GM23338 (cell line): ENCODE results near the gene GREB1L.

ENCODE experiments used
- CREB1 ChIP-seq: fragments of 250-450 bp; sonication (Bioruptor Pico); IDR thresholded peaks from 2 replicates; pipeline ENCODE4 v1.5.0; 2020; ENCODE audit warnings: low read depth, mild to moderate bottlenecking, moderate library complexity
- EZH2phosphoT487 ChIP-seq: fragments of 200-600 bp; sonication (generic); IDR thresholded peaks from one replicate; pipeline ENCODE4 v1.8.1; 2018; ENCODE audit warnings: antibody characterized with exemption; ENCODE audit not compliant: unreplicated experiment
- JUNB ChIP-seq: IDR thresholded peaks from one replicate; pipeline ENCODE4 v1.6.1; 2016; ENCODE audit warnings: antibody characterized with exemption; ENCODE audit not compliant: unreplicated experiment
- POLR2AphosphoS5 ChIP-seq: IDR thresholded peaks from 2 replicates; pipeline ENCODE4 v1.6.1; 2016; ENCODE audit warnings: antibody characterized with exemption, low read depth
- TF ChIP-seq, protein P1 (sequence below): IDR thresholded peaks from 2 replicates; pipeline ENCODE4 v1.6.1; 2016; ENCODE audit warnings: antibody characterized with exemption
- TF ChIP-seq, protein P2 (sequence below): IDR thresholded peaks from one replicate; pipeline ENCODE4 v1.6.1; 2018; ENCODE audit warnings: antibody characterized with exemption; ENCODE audit not compliant: unreplicated experiment
- TF ChIP-seq, protein P3 (sequence below), 2 experiments: fragments of 200-600 bp in 1 of 2; sonication (generic) in 1 of 2; conservative IDR thresholded peaks; 2 replicates each; pipeline versions ENCODE4 v1.5.1 to v1.6.1; 2016 to 2017; ENCODE audit warnings: antibody characterized with exemption in 2 of 2, low read depth in 2 of 2, mild to moderate bottlenecking in 2 of 2, moderate library complexity in 1 of 2

DNA sequence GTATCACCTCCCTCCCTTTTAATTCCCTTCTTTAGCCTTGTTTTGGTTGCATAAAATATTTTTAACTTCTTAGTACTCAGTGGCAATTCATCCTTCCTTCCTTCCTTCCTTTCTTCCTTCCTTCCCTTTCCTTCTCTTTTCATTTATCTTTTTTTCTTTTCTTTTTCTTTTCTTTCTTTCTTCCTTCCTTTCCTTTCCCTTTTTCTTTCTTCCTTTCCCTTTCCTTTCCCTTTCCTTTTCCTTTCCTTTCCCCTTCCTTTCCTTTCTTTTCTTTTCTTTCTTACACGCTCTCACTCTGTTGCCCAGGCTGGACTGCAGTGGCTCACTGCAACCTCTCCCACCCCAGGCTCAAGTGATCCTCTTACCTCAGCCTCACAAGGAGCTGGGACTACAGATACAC is 160.2 kb downstream of the GREB1L start:
- TF ChIP-seq, protein P1, sequence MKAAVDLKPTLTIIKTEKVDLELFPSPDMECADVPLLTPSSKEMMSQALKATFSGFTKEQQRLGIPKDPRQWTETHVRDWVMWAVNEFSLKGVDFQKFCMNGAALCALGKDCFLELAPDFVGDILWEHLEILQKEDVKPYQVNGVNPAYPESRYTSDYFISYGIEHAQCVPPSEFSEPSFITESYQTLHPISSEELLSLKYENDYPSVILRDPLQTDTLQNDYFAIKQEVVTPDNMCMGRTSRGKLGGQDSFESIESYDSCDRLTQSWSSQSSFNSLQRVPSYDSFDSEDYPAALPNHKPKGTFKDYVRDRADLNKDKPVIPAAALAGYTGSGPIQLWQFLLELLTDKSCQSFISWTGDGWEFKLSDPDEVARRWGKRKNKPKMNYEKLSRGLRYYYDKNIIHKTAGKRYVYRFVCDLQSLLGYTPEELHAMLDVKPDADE, result no peak
- TF ChIP-seq, protein P2, sequence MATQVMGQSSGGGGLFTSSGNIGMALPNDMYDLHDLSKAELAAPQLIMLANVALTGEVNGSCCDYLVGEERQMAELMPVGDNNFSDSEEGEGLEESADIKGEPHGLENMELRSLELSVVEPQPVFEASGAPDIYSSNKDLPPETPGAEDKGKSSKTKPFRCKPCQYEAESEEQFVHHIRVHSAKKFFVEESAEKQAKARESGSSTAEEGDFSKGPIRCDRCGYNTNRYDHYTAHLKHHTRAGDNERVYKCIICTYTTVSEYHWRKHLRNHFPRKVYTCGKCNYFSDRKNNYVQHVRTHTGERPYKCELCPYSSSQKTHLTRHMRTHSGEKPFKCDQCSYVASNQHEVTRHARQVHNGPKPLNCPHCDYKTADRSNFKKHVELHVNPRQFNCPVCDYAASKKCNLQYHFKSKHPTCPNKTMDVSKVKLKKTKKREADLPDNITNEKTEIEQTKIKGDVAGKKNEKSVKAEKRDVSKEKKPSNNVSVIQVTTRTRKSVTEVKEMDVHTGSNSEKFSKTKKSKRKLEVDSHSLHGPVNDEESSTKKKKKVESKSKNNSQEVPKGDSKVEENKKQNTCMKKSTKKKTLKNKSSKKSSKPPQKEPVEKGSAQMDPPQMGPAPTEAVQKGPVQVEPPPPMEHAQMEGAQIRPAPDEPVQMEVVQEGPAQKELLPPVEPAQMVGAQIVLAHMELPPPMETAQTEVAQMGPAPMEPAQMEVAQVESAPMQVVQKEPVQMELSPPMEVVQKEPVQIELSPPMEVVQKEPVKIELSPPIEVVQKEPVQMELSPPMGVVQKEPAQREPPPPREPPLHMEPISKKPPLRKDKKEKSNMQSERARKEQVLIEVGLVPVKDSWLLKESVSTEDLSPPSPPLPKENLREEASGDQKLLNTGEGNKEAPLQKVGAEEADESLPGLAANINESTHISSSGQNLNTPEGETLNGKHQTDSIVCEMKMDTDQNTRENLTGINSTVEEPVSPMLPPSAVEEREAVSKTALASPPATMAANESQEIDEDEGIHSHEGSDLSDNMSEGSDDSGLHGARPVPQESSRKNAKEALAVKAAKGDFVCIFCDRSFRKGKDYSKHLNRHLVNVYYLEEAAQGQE, result no peak
- TF ChIP-seq, protein P3, sequence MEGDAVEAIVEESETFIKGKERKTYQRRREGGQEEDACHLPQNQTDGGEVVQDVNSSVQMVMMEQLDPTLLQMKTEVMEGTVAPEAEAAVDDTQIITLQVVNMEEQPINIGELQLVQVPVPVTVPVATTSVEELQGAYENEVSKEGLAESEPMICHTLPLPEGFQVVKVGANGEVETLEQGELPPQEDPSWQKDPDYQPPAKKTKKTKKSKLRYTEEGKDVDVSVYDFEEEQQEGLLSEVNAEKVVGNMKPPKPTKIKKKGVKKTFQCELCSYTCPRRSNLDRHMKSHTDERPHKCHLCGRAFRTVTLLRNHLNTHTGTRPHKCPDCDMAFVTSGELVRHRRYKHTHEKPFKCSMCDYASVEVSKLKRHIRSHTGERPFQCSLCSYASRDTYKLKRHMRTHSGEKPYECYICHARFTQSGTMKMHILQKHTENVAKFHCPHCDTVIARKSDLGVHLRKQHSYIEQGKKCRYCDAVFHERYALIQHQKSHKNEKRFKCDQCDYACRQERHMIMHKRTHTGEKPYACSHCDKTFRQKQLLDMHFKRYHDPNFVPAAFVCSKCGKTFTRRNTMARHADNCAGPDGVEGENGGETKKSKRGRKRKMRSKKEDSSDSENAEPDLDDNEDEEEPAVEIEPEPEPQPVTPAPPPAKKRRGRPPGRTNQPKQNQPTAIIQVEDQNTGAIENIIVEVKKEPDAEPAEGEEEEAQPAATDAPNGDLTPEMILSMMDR (conservative IDR thresholded peaks at IDR 0.05; ENCODE audit: low read depth in 2 of 2), result no peak
- TF ChIP-seq POLR2AphosphoS5, result no peak
- no peak for TF ChIP-seq JUNB
- no peak for TF ChIP-seq EZH2phosphoT487
- TF ChIP-seq CREB1, result no peak
